HepG2 (cell line): Measurements from ENCODE around the gene PDIA4. TPM values are rescaled to one million over a fixed set of nuclear protein-coding genes. Genes with fewer than 3 reads are reported as not detected.

ENCODE experiments used
- MAF1 ChIP-seq: sonication (generic); formaldehyde crosslinking; IDR thresholded peaks from 2 replicates; pipeline ENCODE4 v1.5.0; 2020; ENCODE audit warnings: missing genetic modification reagents, borderline replicate concordance
- PITX1 ChIP-seq: sonication (generic); formaldehyde crosslinking; IDR thresholded peaks from 2 replicates; pipeline ENCODE4 v1.5.1; 2020; ENCODE audit warnings: mild to moderate bottlenecking, missing genetic modification reagents
- SAP130 ChIP-seq: IDR thresholded peaks from 2 replicates; pipeline ENCODE4 v1.6.1; 2016; ENCODE audit warnings: low read depth
- ZFP36L1 ChIP-seq: sonication (generic); formaldehyde crosslinking; IDR thresholded peaks from 2 replicates; pipeline ENCODE4 v1.8.0; 2022; ENCODE audit warnings: mild to moderate bottlenecking, missing genetic modification reagents, moderate library complexity
- ZFP91 ChIP-seq: sonication (generic); formaldehyde crosslinking; IDR thresholded peaks from 2 replicates; pipeline ENCODE4 v1.9.0; 2022; ENCODE audit warnings: missing genetic modification reagents, mild to moderate bottlenecking, borderline replicate concordance
- polyA plus RNA-seq, 8 experiments: library from polyadenylated mRNA; depleted of rRNA in 3 of 8; stranded (reverse) in 7 of 8; unstranded in 1 of 8; fragments of >200 nt; fragmentation: Illumina TruSeq in 4 of 8; extraction: Trizol in 4 of 8; gene quantifications; 2 replicates each; pipeline versions ENCODE4 v1.2.1 to v1.2.3, GENCODE V29; 2011 to 2016; ENCODE audit warnings: low read depth in 4 of 8, missing spikeins in 1 of 8, mixed read lengths in 1 of 8; ENCODE audit not compliant: insufficient read depth in 1 of 8
- total RNA-seq, 5 experiments: library from RNA; depleted of rRNA; stranded (reverse); fragments of >200 nt; fragmentation: Illumina TruSeq; extraction: Trizol; gene quantifications; 2 replicates each; pipeline ENCODE4 v1.2.3, GENCODE V29; 2016; ENCODE audit warnings: low read depth in 1 of 5
- TF ChIP-seq, protein P1 (sequence below), 2 experiments: sonication (generic) in 1 of 2; formaldehyde crosslinking in 1 of 2; IDR thresholded peaks; 2 replicates each; pipeline versions ENCODE4 v1.4.0 to v1.6.1; 2018 to 2020; ENCODE audit warnings: missing genetic modification reagents in 2 of 2, borderline replicate concordance in 1 of 2, low read depth in 1 of 2, mild to moderate bottlenecking in 1 of 2, missing biosample characterization in 1 of 2

Gene PDIA4
- total and polyA plus RNA-seq, 2 of the 13 experiments (the other 11 are each of a cell fraction or from before 2014, with no cell fraction given): 278 to 402 TPM

- TF ChIP-seq, protein P1, sequence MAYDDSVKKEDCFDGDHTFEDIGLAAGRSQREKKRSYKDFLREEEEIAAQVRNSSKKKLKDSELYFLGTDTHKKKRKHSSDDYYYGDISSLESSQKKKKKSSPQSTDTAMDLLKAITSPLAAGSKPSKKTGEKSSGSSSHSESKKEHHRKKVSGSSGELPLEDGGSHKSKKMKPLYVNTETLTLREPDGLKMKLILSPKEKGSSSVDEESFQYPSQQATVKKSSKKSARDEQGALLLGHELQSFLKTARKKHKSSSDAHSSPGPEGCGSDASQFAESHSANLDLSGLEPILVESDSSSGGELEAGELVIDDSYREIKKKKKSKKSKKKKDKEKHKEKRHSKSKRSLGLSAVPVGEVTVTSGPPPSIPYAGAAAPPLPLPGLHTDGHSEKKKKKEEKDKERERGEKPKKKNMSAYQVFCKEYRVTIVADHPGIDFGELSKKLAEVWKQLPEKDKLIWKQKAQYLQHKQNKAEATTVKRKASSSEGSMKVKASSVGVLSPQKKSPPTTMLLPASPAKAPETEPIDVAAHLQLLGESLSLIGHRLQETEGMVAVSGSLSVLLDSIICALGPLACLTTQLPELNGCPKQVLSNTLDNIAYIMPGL (CRISPR knock-in tag; IDR thresholded peaks at IDR 0.05; ENCODE audit: borderline replicate concordance in 1 of 2, low read depth in 1 of 2): peak in 1 of 2 experiments; percentile 38; a peak in 1 of 4 replicates
- TF ChIP-seq ZFP36L1 (CRISPR knock-in tag): no peak
- TF ChIP-seq SAP130: 0 out of 2 replicates have a peak, but pooled peaks have one; percentile 8
- no peak for TF ChIP-seq MAF1
- TF ChIP-seq ZFP91 (CRISPR knock-in tag): 0 out of 2 replicates have a peak, but pooled peaks have one; percentile 33
- TF ChIP-seq PITX1 (CRISPR knock-in tag): 0 out of 2 replicates have a peak, but pooled peaks have one; percentile 20
Observed at GRCh38 chr7:148964483-148965267, 63.6 kb downstream of the PDIA4 start (continued).
